HG02642 (cell line): Measurements from ENCODE around the gene NAIF1.

Source experiments
- ATAC-seq: cut with Tn5 transposase; IDR thresholded peaks from one replicate; pipeline ENCODE4 v1.9.1; 2021; ENCODE audit warnings: mild to moderate bottlenecking; ENCODE audit not compliant: unreplicated experiment, poor library complexity

Gene NAIF1

DNA sequence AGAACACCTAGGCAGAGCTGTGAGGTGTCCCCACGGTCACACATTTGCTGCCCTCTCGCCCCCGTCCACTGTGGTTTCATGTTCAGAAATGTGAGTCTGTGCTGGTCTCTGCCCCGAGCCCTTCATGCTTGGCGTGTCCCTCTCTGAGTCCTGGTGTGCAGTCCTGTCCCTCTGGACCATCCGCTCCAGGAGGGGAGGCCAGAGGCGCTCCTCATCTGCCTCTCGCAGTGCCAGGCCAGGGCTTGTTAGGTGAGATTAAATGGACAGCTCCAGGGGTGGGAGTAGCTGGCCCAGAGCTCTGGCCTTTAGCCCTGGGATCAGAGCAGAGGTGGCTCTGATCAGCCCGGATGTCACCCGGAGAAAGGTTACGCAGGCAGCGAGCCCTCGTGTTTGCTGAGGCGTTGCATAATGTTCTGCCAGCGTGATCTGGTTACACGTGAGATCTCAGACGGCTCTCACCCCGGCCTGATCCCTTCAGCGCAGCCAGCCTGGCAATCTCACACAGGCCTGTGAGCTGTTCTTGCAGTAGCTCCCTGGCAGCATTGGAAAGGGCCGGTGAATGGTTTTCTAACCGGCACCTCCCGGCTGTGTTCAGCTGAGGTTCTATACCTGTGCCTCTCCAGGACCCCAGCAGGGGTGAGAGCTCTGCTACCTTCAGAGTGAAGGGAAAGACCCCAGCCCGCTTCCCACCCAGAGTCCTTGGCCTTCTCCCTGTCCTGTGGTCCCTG lies 35.9 kb upstream of the NAIF1 start:
- ATAC-seq: no peak

DNA sequence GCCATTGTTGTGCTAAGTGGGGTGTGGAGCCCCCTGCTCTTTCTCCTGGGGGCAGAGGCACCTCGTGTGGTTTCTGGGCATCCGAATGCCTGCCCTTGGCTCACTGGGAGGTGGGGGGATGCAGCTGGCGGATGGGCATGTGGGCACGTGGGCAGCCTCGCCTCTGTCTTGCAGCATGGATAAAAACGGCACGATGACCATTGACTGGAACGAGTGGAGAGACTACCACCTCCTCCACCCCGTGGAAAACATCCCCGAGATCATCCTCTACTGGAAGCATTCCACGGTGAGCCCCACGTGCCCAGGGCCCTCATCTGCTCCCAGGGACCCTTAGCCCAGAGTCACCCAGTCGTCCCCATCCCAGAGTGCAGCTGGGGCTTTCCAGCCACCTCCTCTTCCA lies 35.1 kb upstream of the NAIF1 start:
- no peak for ATAC-seq

DNA sequence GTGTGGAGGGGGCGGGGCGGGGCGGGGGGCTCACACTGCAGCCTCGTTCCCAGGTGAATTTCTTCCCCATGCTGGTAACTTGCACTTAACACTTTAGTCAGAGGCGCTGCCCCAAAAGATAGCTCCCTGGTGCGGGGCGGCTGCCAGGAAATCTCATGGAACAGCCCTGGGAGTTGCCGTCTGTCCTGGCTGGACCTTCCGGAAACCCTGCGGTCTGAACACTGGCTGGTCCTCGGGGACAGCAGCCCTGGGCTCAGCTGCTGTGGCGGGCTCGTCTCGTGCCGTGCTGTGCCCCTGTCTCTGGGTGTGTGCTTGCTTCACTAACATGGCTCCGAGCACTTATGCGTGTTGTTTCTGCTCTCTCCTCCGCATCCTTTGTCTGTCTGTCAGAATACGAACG lies 34.6 kb upstream of the NAIF1 start:
- no peak for ATAC-seq

DNA sequence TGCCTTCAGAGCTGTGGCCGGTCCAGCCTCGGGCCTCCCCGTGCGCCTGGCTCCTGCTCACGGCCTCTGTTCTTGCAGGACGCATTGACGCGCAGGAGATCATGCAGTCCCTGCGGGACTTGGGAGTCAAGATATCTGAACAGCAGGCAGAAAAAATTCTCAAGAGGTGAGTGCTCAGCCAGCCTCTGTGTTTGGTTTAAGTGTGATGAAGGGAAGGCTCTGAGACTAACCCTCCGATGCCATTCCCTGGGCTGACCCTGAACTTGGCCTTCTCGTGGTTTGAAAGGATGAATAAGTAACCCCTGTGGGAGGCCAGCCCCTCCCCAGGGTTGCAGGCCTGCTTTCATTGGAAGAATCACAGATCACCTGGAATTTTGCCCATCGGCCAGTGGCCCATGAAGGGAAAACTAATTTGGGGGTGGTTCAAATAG lies 34.1 kb upstream of the NAIF1 start:
- ATAC-seq: no peak

DNA sequence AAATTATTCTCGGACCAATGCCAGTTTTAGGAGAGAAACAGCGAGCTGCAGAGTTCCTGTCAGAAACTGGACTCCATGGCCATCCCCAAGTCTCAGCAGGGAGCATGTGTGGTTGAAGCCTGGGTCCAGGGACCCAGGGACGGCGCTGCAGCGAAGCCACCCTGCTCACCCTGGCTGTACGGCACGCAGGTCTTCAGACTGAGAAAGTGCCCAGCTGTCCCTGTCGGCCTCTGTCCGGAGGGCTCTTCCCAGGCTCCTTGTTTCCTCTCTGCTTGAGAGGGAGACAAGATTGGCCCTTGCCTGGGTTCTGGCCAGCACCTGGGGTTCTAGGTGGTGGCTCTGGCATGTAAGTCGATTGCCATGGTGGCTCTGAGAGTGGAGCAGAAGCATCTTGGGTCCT lies 33.5 kb upstream of the NAIF1 start:
- ATAC-seq: no peak

DNA sequence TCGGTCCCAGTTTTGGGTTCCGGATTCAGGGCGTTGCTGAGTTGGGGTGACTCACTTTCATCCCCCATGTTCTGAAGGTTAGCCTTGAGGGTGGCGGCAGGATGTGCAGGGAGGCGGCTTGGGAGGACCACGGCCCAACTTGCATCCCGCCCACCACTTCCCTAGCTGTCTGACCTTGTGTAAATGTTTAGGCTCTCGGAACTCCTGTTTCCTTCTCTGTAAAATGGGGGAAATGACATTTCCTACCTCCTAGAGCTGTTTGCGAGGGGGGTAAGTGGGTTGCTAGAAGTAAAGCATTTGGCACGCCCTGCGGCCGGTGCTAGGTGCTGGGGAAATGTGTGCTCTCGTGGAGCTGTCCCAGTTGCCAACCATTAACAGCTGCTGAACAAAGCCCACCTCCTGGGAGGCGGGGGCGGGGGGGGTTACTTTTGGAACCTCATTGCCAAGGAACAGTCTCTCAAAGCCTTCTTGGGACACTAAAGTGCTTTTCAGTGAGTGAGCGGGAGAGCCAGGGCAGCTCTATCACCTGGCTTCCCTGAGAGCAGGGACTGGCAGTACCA lies 32.9 kb upstream of the NAIF1 start:
- no peak for ATAC-seq

DNA sequence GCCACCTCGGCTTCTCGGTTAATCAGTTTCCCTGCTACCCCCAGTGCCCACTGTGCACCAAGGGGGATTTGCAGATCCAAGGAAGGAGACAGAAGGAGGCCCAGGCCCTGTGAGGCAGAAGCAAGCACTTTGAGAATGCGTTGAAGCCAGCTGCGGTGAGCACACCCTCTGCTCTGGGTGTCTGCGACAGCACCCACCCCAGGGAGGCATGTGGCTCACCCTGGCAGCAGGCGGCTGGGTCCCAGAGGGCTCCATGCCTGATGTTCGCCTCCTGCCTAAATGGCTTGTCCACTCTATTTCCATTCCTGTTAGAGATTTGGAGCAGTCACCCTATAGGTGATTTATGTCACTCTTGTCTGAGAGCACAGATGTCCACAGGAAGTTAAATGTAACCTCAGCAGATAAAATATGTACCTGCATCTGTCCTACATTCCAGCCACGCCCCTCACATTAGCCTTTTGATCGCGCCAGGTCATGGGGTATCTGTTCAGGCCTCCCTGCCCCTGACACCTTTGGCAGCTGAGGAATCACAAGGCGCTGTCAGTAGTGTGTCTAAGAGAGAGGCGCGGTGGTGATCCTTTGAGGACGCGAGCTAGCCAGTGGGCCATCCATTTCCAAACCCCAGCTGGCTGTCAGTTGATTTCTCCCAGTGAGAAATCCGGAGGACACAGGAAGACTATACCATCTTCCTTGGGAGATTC lies 32.3 kb upstream of the NAIF1 start:
- ATAC-seq: no peak

DNA sequence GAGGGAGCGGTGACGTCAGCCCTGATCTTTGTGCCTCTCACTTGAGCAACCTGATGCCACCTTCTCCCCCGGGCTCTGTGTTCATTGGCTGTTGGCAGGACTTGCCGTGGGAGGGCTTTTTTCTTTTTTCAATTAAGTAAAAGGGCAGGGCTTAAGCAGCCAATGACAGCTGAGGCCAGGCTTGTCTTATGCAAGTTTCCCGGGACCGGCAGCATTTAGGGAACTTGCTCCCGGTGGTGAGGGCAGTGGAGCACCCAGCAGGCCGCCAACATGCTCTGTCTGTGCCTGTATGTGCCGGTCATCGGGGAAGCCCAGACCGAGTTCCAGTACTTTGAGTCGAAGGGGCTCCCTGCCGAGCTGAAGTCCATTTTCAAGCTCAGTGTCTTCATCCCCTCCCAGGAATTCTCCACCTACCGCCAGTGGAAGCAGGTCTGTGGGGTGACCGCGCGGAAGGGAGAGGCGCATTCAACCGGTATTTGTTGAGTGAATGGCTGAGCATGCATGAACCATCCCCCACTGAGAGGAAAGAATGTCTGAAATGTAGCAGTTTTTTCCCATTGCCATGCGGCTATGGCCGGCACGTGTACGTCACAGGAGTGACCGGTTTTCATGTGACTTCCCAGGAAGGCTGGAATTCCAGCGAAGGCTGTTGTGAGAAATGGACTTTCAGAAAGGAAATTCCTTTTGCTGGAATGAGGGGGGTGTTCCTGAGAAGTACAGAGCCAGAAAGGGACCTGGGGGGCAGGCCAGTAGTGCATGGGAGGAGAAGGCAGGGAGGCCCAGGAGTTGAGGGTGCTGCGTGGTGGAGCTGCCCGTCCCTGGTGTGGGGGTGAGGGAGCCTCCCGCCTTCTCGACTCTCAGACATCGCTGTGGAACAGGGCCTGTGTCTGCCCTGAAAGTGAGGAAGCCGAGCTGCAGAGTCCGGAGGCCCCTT lies 31.4 kb upstream of the NAIF1 start:
- ATAC-seq: no peak

DNA sequence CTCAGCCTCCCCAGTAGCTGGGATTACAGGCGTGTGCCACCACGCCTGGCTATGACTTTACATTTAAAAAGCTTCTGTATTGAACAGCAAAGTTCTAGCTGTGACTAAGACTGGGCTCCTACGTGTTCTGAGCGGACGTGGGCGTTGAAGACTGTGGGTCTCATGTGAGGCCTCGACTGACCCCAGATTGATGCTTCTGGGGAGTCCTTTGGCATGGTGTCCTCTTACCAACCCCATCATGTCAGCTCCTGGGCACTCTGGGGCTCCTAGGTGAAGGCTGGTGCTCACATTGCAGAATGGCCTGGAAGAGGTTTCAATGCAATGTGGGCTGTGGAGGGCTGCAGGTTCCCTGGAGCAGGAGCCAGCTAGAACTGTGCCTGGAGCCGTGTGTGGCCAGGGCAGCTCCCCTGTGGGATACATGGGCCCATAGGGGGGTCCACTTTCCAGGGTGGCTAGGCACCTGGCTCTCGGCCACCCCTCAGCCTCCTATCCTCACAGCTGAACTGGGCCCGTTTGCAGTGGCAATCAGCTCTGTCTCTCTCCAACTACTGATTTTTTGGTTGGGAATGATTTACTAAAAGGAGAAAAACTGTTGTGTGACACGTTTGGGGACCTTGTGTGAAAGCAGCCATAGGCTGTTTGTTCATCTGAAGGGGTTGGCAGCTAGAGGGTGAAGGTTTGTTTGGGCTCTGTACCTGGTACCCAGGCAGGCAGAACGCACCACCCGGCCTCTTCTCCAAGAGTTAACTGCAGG lies 30.6 kb upstream of the NAIF1 start:
- no peak for ATAC-seq

DNA sequence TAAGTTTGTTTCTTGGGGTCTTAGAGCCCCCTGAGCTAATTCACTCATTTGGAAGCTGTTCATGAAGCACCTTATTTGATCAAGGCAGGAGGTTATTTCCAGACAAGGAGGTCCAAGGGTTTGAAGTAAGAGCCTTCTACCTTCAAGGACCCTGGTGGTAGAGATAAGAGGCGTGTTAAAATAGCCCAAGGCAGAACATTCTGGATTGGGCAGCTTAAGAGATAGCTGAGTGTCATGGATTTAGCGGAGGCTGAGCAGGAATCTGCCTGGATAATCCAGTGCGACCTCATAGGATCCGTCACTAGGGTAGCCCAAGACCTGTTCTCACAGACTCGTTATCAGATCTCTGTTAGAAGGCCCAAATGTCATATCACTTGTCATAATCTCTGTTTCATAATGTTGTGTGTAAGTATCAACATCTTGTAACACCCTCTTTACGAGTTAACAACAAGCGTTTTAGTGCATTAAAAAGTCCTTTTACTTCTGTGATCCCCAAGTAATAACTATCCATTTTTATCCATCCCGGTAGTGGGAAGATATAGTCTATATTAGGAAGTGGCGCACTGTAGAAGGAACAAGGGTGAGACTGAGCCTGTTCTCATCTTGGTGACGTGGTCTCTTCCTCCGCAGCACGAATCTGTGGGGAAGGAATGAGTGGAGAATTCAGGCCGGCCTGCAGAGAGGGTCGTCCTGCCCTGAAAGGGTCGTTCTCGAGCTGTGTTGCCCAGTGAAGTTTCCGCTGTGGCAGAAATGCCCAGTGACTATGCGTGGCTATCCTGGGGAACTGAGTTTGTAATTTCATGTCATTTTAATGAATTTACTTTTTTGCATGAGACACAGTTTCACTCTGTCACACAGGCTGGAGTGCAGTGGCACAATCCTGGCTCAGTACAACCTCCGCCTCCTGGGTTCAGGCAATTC lies 29.8 kb upstream of the NAIF1 start:
- no peak for ATAC-seq

DNA sequence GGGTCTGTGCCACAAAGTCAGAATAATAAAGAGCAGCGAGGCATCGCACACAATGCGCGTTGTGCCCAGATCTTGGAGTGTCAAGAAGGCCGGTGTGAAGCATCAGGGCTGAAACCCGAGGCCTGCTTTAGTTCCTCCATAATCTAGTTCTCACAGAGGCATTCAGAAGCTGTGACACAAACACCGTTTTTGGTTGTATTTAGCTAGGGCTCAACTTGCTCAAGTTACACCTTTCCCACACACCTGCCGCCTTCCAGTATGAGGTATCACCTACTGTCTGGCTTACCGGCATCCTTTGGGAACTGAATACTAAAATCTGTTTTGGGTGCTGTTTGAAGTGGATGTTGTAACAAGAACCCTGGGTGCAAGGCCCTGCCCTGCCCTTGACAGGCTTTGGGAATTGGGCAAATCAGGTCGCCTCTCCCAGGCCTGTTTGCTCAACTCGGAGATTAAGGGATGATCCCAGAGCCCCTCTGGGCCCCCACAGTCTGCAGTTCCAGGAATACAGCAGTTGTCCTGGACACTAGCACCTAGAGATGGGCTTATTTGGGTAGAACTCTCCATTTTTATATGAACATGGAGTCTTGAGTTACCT lies 27.9 kb upstream of the NAIF1 start:
- ATAC-seq: no peak

DNA sequence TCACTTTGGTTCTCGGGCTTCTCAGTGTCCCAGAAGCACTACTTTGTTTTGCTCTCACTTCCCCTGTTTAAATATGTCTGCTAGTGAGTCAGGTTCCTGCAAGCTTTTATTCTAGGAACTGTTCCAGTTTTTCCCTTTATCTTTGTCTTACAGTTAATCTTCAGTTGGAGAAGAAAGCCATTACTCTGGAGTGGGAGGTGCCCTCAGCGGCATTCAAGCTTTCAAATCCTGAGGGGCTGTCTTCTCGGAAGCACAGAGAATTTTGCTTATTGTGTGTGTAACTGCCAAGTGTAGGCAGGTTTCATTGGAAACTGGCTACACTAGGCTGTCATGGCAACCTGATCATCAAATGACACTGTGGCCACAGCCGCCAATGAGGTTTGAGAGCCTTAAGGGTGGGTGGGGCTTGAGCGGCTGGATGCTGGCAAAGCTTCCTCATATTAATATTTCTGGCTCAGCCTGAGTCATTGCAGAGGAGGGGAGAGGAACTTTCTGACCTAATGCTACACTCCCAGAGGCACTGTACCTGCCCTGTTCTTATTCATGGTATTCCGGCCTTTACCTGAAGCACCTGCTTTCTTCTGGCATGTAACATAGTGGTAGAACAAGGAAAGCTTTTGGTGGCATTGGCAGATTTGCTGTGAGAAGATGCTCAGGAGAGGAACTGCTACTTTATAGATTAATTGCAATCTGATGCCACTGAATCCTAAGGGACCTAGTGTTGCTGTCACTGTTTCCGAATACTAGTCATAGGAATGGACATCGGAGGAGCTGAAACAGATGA lies 27.2 kb upstream of the NAIF1 start:
- ATAC-seq: peak; percentile 93

DNA sequence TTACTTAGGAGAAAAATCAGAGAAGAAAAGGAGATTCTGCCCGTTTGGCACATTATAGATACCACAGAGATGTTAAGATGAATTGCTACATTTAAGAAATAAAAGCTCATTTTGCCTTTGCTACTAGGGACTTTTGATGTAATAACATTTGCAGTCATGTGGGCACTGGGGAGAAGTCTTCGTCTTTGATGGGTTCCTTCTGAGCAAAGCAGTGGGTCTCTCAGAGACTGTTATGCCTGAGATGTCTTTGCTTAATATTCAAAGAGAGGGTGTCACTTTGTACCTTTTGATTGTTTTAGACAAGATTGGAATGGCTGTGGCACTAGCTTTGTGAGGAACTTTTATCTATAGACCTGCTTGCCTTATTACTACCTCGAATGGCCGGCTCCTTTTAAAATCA lies 25.9 kb upstream of the NAIF1 start:
- ATAC-seq: no peak

DNA sequence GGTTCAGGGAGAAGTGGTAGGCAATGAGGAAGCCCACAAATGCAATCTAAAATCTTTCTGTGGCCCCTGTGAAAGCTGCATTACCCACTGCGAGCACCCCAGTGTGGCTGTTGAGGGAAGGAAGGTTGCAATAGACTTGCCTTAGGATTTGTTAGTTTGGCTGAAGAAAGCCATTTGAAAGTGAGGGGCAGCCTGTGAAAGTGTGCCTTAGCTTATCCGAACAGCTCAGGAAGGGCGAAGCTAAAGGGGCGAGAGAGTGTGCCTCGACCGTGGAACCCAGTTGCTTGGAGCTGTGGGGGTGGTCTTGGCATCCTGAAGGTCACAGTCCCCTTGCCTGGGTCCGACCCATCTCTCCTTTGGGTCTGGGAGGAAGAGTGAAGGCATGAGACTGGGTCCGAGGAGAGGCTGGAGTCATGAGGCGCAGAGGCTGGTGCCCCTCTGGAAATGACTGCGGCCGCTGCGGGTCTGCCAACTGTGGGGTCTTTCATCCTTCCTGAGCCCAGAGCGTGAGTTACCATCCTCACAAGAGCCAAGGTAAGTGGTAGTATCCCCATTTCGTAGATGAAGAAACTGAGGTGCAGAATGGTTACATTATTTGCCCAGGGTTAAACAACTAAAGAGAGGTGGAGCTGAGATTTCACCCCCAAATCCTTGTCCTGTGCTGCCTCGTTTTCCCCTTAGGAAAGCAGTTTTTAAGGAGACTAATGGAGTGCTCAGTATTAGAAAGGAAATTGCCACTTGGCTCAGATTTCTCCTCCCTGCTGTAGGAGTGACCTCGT lies 25.3 kb upstream of the NAIF1 start:
- no peak for ATAC-seq

DNA sequence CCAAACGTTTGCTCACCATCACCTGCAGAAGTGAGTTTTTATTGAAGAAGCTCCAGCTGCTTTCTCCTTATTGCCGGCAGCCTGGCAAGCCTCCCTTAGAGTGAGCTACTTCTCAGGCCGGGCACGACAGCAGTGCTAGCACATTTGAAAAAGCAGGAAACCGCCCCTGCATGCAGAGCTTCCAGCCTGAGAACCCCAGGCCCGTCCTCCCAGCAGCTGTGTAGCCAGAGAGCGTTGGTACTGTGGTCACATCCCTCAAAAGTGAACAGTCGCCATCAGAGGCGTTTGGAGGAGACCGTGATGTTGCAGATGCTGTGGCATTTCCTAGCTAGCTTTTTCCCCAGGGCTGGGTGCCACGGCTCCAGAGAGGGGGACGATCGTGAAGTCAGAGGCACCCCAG lies 24.5 kb upstream of the NAIF1 start:
- no peak for ATAC-seq

DNA sequence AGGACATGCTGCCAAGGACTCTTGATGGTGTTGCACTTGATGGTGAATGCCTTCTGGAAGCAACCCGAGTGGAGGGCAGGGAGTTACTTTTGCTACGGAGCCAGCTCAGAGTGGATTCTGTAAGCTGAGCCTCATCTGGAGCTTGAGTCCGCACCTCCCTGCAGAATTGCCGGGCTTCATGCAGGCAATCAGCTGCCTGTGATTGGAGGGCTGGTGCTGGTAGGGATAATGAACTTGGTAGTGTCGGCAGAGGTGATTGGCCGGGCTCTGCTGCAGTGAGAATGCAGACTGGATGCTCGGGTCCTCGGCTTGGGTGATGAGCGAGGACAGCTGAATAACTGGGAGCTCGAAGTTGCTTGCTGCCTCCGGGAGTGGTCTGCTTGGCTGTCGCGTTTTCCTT lies 24.0 kb upstream of the NAIF1 start:
- ATAC-seq: no peak

DNA sequence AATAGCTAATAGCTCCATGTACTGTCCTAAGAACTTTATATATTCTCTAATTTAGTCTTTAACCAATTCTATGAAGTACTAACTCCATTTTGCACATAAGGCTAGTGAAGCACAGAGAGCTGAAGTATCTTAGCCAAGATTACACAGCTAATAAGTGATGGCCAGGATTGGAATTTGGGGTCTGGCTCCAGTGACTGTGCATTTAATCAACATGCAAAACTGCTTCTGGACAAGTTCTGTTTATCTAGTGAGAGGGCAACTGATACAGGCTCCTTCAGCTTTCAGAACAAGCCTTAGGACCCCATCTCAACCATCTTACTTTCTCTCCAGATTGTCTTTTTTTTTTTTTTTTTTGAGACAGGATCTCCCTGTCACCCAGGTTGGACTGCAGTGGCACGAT lies 22.2 kb upstream of the NAIF1 start:
- ATAC-seq: no peak
